ENCODE results near the gene TOM1L1. TPM values are rescaled to one million over a fixed set of nuclear protein-coding genes. Genes with fewer than 3 reads are reported as not detected.
"Not testable (repeated sequence)": the region's sequence is repeated elsewhere in the genome, so short reads cannot be mapped to it uniquely, and the experiment has no call there.

TOM1L1 gene
- 7.0 TPM for total RNA-seq
- long read RNA-seq, partial matches to known transcripts = 3 of 28 reads
- long read RNA-seq, other reads (novel, unspliced or antisense) = 21 of 28 reads

- intact Hi-C loops (cut with DNase I) = no loop called here
- DNase-seq (peak; percentile 82), ATAC-seq (ENCODE audit: poor library complexity) (peak; percentile 96)
Measured at GRCh38 chr17:54900457-54901229, at the start of gene TOM1L1. Gene TOM1L1 (plus strand): TSS chr17:54900852. CDS start chr17:54900866, 14 bp downstream.

GRCh38 chr17:54859187-54859586 lies 41.5 kb upstream of the TOM1L1 start:
- ATAC-seq (ENCODE audit: poor library complexity) (no peak), DNase-seq (no peak)
- intact Hi-C loops (cut with DNase I) = no loop called here

- intact Hi-C loops (cut with DNase I) = no loop called here
- DNase-seq (no peak), ATAC-seq (ENCODE audit: poor library complexity) (no peak)
Measured at GRCh38 chr17:54860617-54861470, 39.8 kb upstream of the TOM1L1 start.

GRCh38 chr17:54861471-54861983 lies 39.1 kb upstream of the TOM1L1 start:
- DNase-seq (no peak), ATAC-seq (ENCODE audit: poor library complexity) (no peak)
- intact Hi-C loops (cut with DNase I) = no loop called here

DNA sequence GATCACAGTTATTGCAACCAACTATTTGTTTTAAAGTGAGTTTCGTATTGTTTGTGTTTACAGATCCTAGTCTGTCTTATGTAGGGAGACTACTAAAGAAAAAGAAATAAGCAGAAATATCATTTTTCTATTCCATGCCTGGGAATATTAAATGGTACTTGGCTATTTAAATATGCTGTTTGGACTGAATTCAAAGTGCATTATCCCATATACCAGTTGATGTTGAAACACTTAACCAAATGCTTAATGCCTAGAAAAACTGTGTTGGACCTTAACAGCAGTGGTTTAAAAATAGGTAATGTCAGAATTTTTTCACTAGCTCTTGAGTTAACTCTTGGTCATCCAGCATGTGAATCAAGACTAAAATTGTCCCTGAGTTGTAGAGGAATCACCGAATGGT lies 37.5 kb upstream of the TOM1L1 start:
- ATAC-seq (ENCODE audit: poor library complexity) (no peak), DNase-seq (no peak)
- intact Hi-C loops (cut with DNase I) = no loop called here

GRCh38 chr17:54864070-54864469 lies 36.6 kb upstream of the TOM1L1 start:
- ATAC-seq (ENCODE audit: poor library complexity) (no peak), DNase-seq (no peak)
- intact Hi-C loops (cut with DNase I) = no loop called here

GRCh38 chr17:54864636-54865356 lies 35.9 kb upstream of the TOM1L1 start:
- no peak for ATAC-seq (ENCODE audit: poor library complexity)
- intact Hi-C loops (cut with DNase I) = no loop called here
- DNase-seq = no peak

DNA sequence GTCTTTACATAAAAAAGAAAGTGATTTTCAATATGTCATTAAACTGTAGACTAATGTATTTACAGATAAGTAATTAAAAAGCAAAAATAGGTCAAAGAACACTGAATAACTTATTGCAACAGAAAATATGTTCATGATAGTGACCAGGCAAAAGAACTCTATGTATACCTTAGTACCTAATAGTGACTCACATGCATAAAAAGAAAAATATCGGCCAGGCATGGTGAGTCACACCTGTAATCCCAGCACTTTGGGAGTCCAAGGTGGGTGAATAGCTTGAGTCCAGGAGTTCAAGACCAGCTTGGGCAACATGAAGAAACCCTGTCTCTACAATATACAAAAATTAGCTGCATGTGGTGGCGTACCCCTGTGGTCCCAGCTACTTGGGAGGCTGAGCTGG lies 33.0 kb upstream of the TOM1L1 start:
- DNase-seq (no peak), ATAC-seq (ENCODE audit: poor library complexity) (no peak)
- intact Hi-C loops (cut with DNase I) = no loop called here

GRCh38 chr17:54870671-54871175 lies 29.9 kb upstream of the TOM1L1 start:
- DNase-seq (no peak), ATAC-seq (ENCODE audit: poor library complexity) (no peak)
- intact Hi-C loops (cut with DNase I) = no loop called here

GRCh38 chr17:54875906-54876305 lies 24.7 kb upstream of the TOM1L1 start:
- intact Hi-C loops (cut with DNase I); DNase-seq; ATAC-seq (ENCODE audit: poor library complexity): not testable (repeated sequence)

DNA sequence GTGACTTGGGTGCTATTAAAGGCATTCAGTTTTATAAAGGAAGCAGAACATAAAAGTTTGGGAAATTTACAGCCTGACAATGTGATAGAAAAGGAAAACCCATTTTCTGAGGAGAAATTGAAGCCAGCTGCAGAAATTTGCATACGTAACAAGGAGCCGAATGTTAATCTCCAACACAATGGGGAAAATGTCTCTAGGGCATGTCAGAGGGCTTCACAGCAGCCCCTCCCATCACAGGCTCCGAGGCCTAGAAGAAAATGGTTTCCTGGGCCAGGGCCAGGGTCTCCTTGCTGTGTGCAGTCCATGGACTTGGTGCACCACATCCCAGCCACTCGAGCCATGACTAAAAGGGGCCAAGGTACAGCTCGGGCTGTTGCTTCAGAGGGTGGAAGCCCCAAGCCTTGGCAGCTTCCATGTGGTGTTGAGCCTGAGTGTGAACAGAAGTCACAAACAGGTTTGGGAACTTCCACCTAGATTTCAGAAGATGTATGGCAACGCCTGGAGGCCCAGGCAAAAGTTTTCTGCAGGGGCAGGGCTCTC lies 23.9 kb upstream of the TOM1L1 start:
- DNase-seq (no peak), ATAC-seq (ENCODE audit: poor library complexity) (no peak)
- intact Hi-C loops (cut with DNase I) = no loop called here

- DNase-seq = no peak
- intact Hi-C loops (cut with DNase I) = no loop called here
- no peak for ATAC-seq (ENCODE audit: poor library complexity)
Measured at GRCh38 chr17:54881255-54881972, 19.2 kb upstream of the TOM1L1 start.

DNA sequence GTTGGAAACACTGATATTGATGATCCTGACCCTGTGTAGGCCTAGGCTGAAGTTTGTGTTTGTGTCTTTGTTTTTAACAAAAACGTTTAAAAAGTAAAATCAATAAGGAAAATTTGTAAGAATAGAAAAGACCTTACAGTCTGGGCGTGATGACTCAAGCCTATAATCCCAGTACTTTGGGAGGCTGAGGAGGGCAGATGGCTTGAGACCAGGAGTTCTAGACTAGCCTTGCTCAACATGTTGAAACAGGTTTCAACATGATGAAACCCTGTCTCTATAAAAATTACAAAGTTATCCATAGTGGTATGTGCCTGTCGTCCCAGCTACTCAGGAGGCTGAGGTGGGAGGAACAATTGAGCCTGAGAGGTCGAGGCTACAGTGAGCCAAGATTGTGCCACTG lies 18.3 kb upstream of the TOM1L1 start:
- DNase-seq = no peak
- ATAC-seq (ENCODE audit: poor library complexity) = no peak
- intact Hi-C loops (cut with DNase I) = no loop called here

GRCh38 chr17:54882950-54883349 lies 17.7 kb upstream of the TOM1L1 start:
- intact Hi-C loops (cut with DNase I) = no loop called here
- DNase-seq = no peak
- ATAC-seq (ENCODE audit: poor library complexity) = no peak

GRCh38 chr17:54883939-54884338 lies 16.7 kb upstream of the TOM1L1 start:
- ATAC-seq (ENCODE audit: poor library complexity) = no peak
- intact Hi-C loops (cut with DNase I) = no loop called here
- DNase-seq = no peak

DNA sequence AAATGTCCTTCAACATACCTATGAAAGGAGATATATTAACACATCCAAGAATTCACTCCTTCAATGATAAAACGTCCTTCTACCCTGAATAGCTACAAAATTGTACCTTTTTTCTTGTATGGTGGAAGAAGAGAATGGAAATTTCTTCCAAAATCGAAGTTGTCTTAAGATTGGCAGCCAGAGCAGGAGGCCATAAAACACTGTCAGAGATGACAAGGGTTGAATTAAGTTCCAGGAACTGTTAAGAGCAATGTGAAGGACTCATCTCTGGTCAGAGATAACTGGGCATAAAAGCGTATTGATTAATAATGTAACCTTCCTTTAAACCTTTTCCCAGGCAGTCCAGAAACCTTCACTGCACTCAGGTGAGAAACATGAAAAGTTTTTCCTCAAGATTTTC lies 12.9 kb upstream of the TOM1L1 start:
- intact Hi-C loops (cut with DNase I) = no loop called here

GRCh38 chr17:54888254-54888653 lies 12.4 kb upstream of the TOM1L1 start:
- no peak for DNase-seq
- no peak for ATAC-seq (ENCODE audit: poor library complexity)
- intact Hi-C loops (cut with DNase I) = no loop called here

More for the DNA sequence above, 12.9 kb upstream of the TOM1L1 start:
- DNase-seq = no peak
- ATAC-seq (ENCODE audit: poor library complexity) = no peak

GRCh38 chr17:54888981-54889380 lies 11.7 kb upstream of the TOM1L1 start:
- DNase-seq = no peak
- ATAC-seq (ENCODE audit: poor library complexity) = no peak
- intact Hi-C loops (cut with DNase I) = no loop called here

Data from Right ventricle myocardium superior (tissue), 1 donor.